ENCODE measurements around the gene CYP27A1. TPM values are rescaled to one million over a fixed set of nuclear protein-coding genes. Genes with fewer than 3 reads are reported as not detected.

Gene CYP27A1
- total RNA-seq, 6 experiments from 2014 or later: 209 to 463 (median 238) TPM

DNA sequence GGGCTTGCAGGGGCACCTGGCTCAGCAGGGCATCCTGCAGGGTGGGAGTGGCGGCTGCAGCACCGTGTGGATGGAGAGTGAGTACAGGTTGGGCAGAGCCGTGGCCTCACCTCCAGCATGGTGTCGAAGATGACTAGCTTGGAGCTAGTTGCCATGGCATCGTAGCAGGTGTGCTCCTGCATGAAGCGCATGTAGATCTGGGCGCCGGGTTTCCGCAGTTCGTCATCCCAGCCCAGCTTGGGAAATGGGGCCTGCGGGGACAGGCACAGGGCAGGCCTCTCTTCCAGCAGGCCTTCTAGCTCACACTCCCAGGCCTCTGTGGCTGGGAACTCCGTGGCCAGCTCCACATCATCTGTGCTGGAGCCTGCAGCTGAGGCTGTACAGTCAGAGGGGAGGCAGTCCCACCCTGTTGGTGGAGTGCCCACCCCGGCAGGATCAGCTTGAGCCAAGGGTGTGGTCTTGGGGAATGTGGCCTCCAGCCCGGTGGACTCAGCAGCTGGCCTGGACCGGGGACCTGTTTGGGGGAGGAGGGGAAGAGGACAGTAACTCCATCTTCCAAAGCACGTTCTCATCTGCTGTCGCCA lies 48.0 kb downstream of the CYP27A1 start:
- ATAC-seq: no peak
- H3K9me3 ChIP-seq: no peaks in the 10 kb centered on the region
- no peaks in the 10 kb centered on the region for H3K27me3 ChIP-seq
- no peak for TF ChIP-seq POLR2A (IDR thresholded peaks at IDR 0.05)
- TF ChIP-seq, protein P1, sequence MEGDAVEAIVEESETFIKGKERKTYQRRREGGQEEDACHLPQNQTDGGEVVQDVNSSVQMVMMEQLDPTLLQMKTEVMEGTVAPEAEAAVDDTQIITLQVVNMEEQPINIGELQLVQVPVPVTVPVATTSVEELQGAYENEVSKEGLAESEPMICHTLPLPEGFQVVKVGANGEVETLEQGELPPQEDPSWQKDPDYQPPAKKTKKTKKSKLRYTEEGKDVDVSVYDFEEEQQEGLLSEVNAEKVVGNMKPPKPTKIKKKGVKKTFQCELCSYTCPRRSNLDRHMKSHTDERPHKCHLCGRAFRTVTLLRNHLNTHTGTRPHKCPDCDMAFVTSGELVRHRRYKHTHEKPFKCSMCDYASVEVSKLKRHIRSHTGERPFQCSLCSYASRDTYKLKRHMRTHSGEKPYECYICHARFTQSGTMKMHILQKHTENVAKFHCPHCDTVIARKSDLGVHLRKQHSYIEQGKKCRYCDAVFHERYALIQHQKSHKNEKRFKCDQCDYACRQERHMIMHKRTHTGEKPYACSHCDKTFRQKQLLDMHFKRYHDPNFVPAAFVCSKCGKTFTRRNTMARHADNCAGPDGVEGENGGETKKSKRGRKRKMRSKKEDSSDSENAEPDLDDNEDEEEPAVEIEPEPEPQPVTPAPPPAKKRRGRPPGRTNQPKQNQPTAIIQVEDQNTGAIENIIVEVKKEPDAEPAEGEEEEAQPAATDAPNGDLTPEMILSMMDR (IDR thresholded peaks at IDR 0.05): no peak
- H3K27ac ChIP-seq: no peak overlapping the region
- H3K4me3 ChIP-seq: no peak overlapping the region
- no peaks in the 10 kb centered on the region for H3K36me3 ChIP-seq
- H3K4me1 ChIP-seq: no peaks in the 10 kb centered on the region
- no CpG with 5 or more reads among the region's 17 CpGs for WGBS (ENCODE audit: insufficient coverage, low coverage, low lambda C conversion rate, missing lambda C conversion rate)
- intact Hi-C loops (cut with DNase I): loop anchor here in 1 of 2 donors (10.0 kb wide), 1 partner anchor 115 kb away; the partner anchor contains the start of gene TTLL4
- no peak for DNase-seq

DNA sequence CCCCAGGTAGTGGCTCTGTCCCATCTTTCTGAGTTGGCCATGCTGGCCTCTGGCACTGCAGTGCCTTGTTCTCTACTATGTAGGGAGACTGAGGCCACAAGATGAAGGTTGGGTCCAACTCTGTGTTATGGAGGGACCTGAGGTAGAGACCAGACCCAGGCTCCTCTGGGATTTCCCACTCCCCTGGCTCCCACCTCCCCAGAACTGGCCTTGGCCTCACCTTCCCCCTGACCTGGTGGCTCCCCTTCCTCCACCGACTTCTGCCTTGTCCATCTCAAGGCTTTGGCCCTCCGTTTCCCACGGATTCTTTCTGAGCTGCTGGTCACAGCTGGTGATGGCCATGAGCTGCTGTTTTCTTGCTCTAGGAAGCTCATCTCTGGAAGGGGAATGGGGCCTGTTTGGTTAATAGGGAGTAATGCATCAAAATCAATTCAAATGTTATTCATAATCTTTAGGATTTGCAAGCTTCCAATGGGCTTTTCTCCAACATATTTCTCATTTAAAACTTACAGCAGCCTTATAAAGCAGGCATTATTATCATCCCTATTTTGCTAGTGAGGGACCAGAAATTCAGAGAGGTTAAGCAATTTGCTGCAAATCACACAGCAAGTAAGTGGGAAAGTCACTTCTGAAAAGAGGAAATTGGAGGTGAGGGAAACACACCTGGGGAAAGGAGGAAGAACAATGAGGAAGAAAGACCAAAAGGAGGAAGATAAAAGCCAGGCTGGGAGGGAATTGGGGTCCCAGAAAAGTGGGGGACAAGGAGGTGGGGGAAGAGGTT lies 48.8 kb downstream of the CYP27A1 start:
- no peak for ATAC-seq
- H3K27ac ChIP-seq: no peak overlapping the region
- no peaks in the 10 kb centered on the region for H3K4me1 ChIP-seq
- intact Hi-C loops (cut with DNase I): loop anchor here in 1 of 2 donors (10.0 kb wide), 1 partner anchor 116 kb away; the partner anchor contains the start of gene TTLL4
- TF ChIP-seq, protein P1 (IDR thresholded peaks at IDR 0.05): no peak
- H3K36me3 ChIP-seq: no peaks in the 10 kb centered on the region
- H3K9me3 ChIP-seq: no peaks in the 10 kb centered on the region
- WGBS (ENCODE audit: insufficient coverage, low coverage, low lambda C conversion rate, missing lambda C conversion rate): 40% methylated on average over 1 of the region's 3 CpGs
- no peak for DNase-seq
- H3K4me3 ChIP-seq: no peak overlapping the region
- H3K27me3 ChIP-seq: no peaks in the 10 kb centered on the region

DNA sequence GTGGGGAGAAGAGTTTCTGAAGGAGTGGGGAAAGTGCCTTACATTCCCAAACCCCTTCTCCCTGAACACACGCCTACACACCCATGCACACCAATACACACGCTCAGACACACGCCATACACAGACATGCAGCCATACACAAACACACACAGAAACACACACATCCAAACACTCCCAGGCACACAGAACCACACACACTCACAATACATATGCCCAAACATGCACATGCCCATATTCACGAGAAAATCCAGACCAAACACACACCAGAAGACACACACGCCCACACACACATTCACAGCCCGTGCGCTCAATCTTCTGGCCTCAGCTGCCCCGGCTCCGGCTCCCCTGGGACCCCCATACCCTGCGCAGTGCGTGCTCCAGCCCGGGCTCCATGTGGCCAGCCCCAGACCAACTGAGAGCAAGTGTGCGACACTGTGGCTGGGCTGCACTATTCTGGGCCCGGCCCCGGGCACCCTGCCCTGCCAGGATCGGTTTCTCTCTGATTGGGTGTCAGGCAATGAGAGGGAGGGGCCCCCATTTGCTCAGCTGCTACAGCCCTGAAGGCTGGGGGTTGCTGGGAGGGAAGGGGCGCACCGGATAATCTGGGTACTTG lies 49.5 kb downstream of the CYP27A1 start, which contains the start of gene PRKAG3:
PRKAG3 (minus strand) TSS at position 426 of the 613 bp plus-strand sequence.
- TF ChIP-seq POLR2A (IDR thresholded peaks at IDR 0.05): no peak
- TF ChIP-seq, protein P1 (IDR thresholded peaks at IDR 0.05): no peak
- Histone ChIP-seq H3K4me3 (no peak within 1 kb of the TSS), H3K27me3 (no peaks in the 10 kb centered on the region), H3K9me3 (no peaks in the 10 kb centered on the region), H3K4me1 (no peaks in the 10 kb centered on the region), H3K36me3 (no peaks in the 10 kb centered on the region), H3K27ac (no peak within 1 kb of the TSS)
- WGBS (ENCODE audit: insufficient coverage, low coverage, low lambda C conversion rate, missing lambda C conversion rate): 65% methylated on average over 6 of the region's 18 CpGs
- DNase-seq (no peak), ATAC-seq (no peak)
- intact Hi-C loops (cut with DNase I): loop anchor here in 1 of 2 donors (10.0 kb wide), 1 partner anchor 117 kb away; the partner anchor contains the start of gene TTLL4

DNA sequence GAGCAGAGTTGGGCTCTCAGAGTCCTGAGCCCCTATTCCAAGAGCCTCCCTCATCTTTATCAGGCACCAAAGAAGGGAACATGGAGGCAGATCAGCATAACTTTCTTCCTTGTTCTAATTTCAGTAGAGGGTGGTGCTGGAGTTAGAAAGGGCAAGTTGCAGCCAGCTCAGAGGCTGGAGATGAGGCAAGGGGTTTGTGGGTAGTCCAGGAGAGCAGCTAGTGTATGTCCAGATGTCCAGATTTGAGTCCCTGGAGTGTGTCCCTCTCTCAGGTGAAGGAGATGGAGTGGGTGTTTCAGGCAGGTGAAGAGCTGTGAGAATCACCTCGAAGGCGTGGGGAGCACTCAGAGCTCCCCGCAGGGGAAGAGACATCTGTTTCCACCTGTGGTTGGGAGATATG lies 50.1 kb downstream of the CYP27A1 start:
- intact Hi-C loops (cut with DNase I): loop anchor here in 1 of 2 donors (10.0 kb wide), 1 partner anchor 117 kb away; the partner anchor contains the start of gene TTLL4
- H3K4me3 ChIP-seq: no peak overlapping the region
- no peak overlapping the region for H3K27ac ChIP-seq
- DNase-seq (no peak), ATAC-seq (no peak)
- no CpG with 5 or more reads among the region's 3 CpGs for WGBS (ENCODE audit: insufficient coverage, low coverage, low lambda C conversion rate, missing lambda C conversion rate)
- H3K36me3 ChIP-seq: no peaks in the 10 kb centered on the region
- H3K9me3 ChIP-seq: no peaks in the 10 kb centered on the region
- H3K27me3 ChIP-seq: no peaks in the 10 kb centered on the region
- no peaks in the 10 kb centered on the region for H3K4me1 ChIP-seq
- TF ChIP-seq, protein P1 (IDR thresholded peaks at IDR 0.05): no peak
- TF ChIP-seq POLR2A (IDR thresholded peaks at IDR 0.05): no peak
